ENCODE data around the gene TWIST2.

TWIST2 gene

DNA sequence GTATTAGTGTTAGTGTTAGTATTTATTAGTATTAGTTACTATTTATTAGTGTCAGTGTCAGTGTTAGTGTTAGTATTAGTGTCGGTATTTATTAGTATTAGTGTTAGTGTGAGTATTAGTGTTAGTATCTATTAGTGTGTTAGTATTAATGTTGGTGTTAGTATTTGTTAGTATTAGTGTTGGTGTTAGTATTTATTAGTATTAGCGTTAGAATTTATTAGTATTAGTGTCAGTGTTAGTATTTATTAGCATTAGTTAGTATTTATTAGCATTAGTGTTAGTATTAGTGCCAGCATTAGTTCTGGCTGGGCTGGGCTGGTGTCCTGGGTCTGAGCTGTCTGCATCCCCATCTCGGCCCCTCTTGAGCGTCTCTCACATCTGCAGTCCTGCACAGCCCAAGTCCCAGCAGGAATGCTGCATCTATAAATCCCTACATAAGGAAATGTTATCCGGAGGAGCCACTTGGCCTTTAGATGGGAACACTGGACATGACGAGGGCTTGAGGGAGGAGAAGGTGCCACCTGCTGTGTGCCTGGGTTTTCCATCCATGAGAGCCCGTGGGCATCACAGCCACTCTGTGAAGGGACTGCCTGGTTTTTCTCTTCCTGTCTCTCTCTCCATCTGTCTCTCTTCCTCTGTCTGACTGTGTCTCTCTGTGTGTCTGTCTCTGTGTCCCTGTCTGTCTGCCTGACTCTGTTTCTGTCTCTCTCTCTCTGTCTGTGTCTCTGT lies 33.6 kb downstream of the TWIST2 start:
- Mint-ChIP-seq H3K27ac (no peak overlapping the region), H3K9me3 (ENCODE audit: low read depth) (peaks cover 4% of the 10 kb centered on the region), H3K4me1 (ENCODE audit: low read depth) (no peaks in the 10 kb centered on the region), H3K36me3 (no peaks in the 10 kb centered on the region), H3K27me3 (peaks cover 10% of the 10 kb centered on the region), H3K4me3 (no peak overlapping the region)

DNA sequence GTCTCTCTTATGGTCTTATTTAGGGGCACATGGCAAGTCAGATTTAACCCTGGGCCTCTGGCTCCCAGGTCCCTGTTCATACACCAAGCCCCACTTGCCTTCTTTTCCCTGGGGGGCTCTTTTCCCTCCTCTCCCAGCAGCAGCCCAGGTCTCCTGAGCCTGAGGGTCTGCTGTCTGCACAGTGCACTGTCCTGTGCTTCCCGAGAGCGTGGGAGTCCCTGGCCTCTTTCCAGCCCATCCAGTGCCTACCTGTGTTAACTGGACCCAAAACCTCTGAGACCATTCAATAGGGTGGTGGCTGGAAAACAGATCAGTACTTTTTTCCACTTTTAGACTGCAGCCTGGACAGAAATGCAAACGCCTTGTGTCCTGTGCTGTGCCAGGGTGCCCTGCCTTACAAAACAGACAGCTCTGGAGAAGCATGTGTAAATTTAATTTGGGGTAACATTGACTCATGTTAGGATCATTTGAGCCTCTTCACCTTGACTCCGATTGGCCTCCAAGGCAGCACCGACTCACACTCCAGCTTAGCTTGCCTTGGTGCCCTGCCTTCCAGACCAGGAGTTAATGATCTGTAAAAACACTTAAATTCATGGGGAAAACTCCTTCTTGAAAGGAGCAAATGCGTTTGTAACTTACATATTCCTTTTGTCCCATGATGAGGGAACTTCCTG lies 34.3 kb downstream of the TWIST2 start:
- H3K27me3 Mint-ChIP-seq, result peaks cover 9% of the 10 kb centered on the region
- no peak overlapping the region for H3K4me3 Mint-ChIP-seq
- H3K9me3 Mint-ChIP-seq (ENCODE audit: low read depth), result peaks cover 2% of the 10 kb centered on the region
- no peaks in the 10 kb centered on the region for H3K36me3 Mint-ChIP-seq
- H3K4me1 Mint-ChIP-seq (ENCODE audit: low read depth), result no peaks in the 10 kb centered on the region
- H3K27ac Mint-ChIP-seq, result no peak overlapping the region

DNA sequence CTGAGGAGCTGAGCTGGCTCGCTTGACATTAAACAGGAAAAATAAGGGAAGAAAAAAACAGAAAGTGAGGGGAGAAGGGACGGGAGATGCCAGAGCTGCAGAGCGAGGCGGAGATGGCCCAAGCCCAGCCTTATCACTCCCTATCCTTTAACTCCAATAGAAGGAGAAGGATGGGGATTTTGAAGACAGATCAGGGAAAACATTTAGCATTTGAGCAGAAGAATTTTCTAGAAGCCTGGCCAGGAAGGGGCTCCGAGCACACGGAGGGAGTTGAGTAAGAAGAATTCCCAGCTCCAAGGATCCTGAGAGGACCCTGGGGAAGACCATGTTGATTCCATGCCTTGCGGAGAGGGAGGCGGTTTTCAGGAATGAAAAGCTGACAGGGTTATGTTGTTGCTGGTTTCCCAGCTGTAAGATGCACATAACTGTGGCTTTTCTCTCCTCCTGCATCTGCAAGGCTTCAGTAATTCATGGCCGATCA lies 35.6 kb downstream of the TWIST2 start:
- no peaks in the 10 kb centered on the region for H3K4me1 Mint-ChIP-seq (ENCODE audit: low read depth)
- no peaks in the 10 kb centered on the region for H3K9me3 Mint-ChIP-seq (ENCODE audit: low read depth)
- H3K27ac Mint-ChIP-seq, result no peak overlapping the region
- no peaks in the 10 kb centered on the region for H3K36me3 Mint-ChIP-seq
- peaks cover 8% of the 10 kb centered on the region for H3K27me3 Mint-ChIP-seq
- no peak overlapping the region for H3K4me3 Mint-ChIP-seq

DNA sequence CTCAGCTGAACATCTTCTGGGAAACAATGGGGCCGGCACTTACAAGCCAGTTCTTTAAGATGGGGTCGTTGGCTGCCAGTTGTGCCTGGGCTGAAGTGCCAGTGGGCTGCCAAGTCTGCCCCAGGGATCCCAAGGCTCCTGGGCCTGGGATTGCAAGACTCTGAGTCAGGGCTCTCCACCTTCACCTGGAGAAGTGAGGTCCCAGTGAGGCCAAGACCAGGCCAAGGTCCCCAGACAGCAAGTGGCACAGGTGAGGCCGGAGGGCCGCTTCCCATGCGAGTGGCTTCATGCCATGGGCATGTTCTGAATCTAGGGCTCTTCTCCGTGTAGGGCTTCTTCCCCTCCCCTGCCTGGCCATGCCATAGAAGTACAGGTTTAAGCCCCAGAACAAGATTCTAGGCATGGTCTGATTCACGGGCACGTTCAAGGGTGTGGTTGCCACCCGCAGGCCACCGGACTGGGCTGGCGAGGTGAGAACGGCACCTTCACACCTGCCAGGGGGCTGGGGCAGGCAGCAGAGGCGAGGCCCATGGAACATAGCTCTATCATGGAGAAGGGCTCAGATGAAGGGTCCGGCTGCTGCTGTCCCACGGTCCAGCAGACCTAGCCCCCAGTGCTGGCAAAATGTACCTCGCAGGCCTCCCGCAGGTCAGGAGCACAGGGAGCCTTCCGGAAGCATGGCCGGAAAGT lies 36.4 kb downstream of the TWIST2 start:
- H3K4me1 Mint-ChIP-seq (ENCODE audit: low read depth), result no peaks in the 10 kb centered on the region
- no peak overlapping the region for H3K27ac Mint-ChIP-seq
- H3K9me3 Mint-ChIP-seq (ENCODE audit: low read depth), result no peaks in the 10 kb centered on the region
- no peaks in the 10 kb centered on the region for H3K36me3 Mint-ChIP-seq
- peaks cover 8% of the 10 kb centered on the region for H3K27me3 Mint-ChIP-seq
- no peak overlapping the region for H3K4me3 Mint-ChIP-seq

DNA sequence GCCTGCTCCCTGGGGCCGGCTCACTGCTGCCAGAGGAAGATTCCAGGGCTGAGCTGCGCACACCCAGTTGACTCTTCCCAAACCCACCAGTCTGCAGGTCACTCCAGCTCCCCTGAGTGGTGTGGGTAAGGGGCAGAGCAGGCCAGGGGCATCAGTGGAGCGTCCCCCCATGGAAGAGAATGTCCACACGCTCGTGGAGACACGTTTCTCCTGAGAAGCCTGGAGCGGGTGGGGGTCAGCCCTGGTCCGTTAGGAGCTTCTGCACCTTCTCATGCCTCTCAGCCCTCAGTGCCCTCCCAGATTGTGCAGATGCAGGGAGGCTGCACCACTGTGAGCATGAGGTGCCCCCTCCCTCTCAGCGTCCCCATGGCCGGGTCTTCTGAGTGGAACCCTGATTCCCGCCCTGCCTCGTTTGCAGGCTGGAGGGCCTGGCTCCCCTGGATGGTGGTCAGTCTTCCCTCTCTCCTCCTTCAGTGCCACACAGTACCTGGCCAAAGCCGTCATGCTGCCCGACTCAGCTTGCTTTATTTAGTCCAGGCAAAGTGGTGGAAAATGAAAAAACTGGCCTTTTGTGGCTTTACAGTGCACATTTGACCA lies 37.0 kb downstream of the TWIST2 start:
- Mint-ChIP-seq H3K36me3 (no peaks in the 10 kb centered on the region), H3K27me3 (peaks cover 8% of the 10 kb centered on the region), H3K4me1 (ENCODE audit: low read depth) (no peaks in the 10 kb centered on the region), H3K27ac (no peak overlapping the region), H3K4me3 (no peak overlapping the region), H3K9me3 (ENCODE audit: low read depth) (no peaks in the 10 kb centered on the region)

DNA sequence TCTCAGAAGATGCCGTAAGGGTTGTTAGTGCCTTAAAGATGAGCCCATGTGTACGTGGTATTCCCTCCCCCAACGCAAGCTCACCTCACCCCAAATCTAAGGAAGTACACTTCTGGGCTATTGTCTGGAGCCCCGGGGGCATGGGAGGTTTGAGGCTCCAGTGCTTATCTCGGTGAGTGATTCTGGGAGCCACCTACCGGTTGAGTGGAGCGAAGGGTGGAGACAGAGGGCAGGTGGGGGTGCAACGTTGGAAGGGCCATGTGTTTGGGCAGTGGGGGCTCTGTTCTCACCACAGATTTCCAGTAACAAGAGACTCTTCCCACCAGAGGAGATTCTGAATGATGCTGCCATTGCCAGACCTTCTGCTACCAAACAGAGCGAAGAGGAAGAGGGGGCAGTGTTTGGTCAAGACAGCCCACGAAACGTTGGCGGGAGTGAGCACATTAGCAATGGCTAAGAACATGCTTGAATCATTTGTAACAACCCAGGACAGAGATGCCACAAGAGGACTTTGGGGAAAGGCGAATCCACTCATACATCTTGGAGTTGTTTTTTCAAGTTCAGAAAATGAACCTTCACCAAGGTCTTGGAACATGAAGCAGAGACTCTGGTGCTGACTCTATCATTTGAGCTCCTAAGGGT lies 38.7 kb downstream of the TWIST2 start:
- Mint-ChIP-seq H3K4me1 (ENCODE audit: low read depth) (no peaks in the 10 kb centered on the region), H3K27me3 (peaks cover 8% of the 10 kb centered on the region), H3K36me3 (no peaks in the 10 kb centered on the region), H3K9me3 (ENCODE audit: low read depth) (no peaks in the 10 kb centered on the region), H3K4me3 (no peak overlapping the region), H3K27ac (no peak overlapping the region)

DNA sequence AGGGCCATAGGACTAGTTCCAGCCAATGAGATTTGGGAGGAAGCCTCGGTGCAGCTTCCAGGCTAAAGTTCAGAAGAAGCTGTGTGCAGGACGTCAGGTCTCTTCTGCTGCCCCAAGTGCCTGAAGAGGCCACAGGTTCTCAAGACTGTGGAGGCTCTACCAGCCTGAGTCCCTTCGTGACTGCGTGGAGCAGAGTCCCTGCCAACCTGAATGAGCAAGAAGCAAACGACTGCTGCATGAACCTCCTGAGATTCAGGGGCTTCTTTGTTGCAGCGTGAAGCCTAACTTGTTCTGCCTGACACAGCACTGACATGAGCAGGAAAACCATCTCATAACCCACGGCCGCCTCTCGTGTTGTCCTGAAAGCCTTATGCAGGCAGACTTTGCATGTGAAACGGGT lies 39.7 kb downstream of the TWIST2 start:
- H3K36me3 Mint-ChIP-seq, result no peaks in the 10 kb centered on the region
- no peaks in the 10 kb centered on the region for H3K4me1 Mint-ChIP-seq (ENCODE audit: low read depth)
- peaks cover 6% of the 10 kb centered on the region for H3K27me3 Mint-ChIP-seq
- no peak overlapping the region for H3K4me3 Mint-ChIP-seq
- no peaks in the 10 kb centered on the region for H3K9me3 Mint-ChIP-seq (ENCODE audit: low read depth)
- no peak overlapping the region for H3K27ac Mint-ChIP-seq

DNA sequence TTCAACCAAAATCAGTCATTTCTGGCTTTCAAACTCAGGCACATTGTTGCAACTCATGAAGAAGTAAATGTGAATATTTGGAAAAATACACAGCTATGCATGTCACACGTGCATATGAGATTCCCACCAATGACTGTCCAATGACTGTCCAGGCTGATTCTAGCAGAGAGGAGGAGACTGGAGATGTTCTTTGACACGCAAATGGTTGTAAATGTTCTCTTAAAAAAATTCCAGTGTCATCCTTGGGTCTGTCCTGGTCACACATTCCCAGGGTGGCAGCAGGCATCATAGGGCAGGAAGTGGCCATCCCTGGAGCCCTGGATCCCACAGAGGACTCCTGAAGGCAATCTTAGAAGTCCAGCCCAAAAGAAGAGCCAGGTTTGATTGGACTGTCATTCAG lies 40.9 kb downstream of the TWIST2 start:
- Mint-ChIP-seq H3K4me1 (ENCODE audit: low read depth) (no peaks in the 10 kb centered on the region), H3K27ac (no peak overlapping the region), H3K36me3 (no peaks in the 10 kb centered on the region), H3K4me3 (no peak overlapping the region), H3K9me3 (ENCODE audit: low read depth) (no peaks in the 10 kb centered on the region), H3K27me3 (peaks cover 6% of the 10 kb centered on the region)

DNA sequence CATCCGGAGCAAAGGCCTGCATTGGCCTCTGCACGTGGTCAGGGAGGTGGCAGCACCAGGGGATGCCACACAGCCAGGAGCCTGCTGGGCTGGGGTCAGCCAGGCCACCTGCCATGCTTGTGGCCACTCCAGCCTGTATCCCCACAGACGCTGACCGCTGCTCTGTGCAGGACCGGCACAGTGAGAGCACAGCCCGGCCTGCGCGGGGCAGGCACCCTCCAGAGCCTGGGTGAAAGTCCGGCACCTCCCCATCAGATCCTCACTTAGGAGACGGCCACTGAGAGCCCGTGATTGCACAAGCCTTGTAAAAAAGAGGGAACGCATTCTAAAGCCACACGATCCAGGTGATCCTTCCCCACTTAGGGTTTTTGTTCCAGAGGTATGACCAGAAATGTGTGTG lies 42.2 kb downstream of the TWIST2 start:
- Mint-ChIP-seq H3K9me3 (ENCODE audit: low read depth) (no peaks in the 10 kb centered on the region), H3K4me3 (no peak overlapping the region), H3K36me3 (no peaks in the 10 kb centered on the region), H3K27me3 (peaks cover 5% of the 10 kb centered on the region), H3K4me1 (ENCODE audit: low read depth) (no peaks in the 10 kb centered on the region), H3K27ac (no peak overlapping the region)

DNA sequence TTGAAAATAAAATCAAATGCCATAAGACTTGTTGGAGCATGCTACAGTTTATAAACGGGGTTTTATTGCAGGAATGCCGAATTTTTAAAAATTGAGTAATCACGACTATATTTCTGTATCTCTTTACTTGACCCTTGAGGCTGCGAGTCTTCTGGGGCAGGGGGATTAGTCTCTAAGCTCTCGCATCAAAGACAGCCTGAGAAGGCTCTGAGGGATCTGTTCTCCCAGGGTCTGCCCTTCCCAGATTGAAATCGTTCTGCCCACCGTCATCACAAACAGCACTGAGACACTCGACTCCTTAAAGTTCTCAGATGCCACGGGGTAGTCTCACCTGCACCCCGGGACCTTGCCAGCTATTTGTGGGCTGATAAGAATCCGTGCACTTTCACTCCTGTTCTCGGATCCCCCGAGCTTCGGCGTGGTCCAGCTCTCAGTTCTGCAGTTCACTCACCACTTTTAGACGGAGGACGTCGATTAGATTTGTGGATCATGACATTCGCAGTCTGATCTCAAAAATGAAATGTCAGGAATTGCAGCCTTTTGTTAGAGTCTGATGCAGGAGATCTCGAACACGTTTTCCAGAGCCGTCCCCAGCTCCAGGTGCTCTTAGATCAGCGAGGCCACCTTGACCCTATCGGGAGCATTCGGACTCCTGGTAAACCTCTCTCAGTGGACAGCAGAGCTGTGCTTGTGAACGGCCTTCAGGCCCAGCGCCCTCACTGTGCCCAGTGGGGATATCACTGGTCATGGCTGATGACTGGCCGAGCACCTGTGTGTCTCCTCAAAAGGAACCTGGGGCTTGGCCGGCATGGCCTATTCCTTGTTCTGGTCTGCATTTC lies 43.0 kb downstream of the TWIST2 start:
- Mint-ChIP-seq H3K4me1 (ENCODE audit: low read depth) (no peaks in the 10 kb centered on the region), H3K4me3 (no peak overlapping the region), H3K27ac (no peak overlapping the region), H3K36me3 (no peaks in the 10 kb centered on the region), H3K9me3 (ENCODE audit: low read depth) (no peaks in the 10 kb centered on the region), H3K27me3 (peaks cover 2% of the 10 kb centered on the region)

DNA sequence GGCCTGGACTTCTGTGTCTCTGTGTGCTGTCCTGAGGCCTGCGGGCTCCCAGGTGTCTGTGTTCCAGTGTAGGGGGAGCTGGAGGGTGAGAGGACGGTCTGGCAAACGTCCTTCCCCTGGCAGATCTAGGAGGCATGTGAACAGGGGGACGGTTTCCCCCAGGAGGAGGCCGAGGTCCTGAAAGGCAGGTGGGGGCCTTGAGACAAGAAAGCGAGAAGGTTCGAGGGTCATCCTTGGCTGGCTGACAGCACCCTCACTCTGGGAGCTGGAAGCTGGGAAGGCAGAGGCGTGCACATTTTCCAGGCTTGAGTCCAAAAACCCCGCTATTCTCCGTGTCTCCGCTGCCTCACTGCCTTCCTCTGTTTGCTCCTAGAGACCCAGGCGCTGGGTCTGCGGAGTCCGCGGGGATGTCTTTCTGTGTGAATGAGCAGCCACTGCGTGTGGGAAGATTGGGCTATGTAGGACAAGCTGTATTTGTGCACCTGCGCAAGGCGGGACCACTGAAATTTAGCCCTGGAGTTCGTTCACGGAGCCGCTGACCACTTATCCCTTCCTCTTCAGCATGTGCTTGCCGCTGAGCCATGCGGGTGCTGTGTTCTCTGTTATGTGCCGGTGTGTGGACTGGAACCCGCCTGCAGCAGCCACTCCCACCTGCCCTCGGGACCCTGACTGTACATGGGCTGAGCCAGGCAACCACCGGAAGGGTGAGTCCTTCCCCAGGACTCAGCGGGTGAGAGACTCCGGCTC lies 43.7 kb downstream of the TWIST2 start:
- Mint-ChIP-seq H3K4me1 (ENCODE audit: low read depth) (no peaks in the 10 kb centered on the region), H3K9me3 (ENCODE audit: low read depth) (no peaks in the 10 kb centered on the region), H3K4me3 (no peak overlapping the region), H3K36me3 (no peaks in the 10 kb centered on the region), H3K27ac (no peak overlapping the region), H3K27me3 (peaks cover 2% of the 10 kb centered on the region)

DNA sequence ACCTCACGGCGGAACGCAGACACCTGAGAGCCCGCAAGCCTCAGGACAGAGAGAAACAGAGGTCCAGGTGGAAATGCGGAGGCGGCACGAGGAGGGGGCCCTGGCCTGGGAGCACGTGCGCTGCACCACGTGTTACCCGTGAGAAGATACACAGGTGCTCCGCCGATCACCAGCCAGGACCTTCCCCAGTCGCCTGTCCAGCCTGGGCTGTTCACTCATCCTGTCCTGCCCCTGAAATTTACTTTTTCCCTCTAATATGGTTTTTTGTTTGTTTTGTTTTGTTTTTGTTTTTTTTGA lies 44.3 kb downstream of the TWIST2 start:
- Mint-ChIP-seq H3K27ac (no peak overlapping the region), H3K4me3 (no peak overlapping the region), H3K9me3 (ENCODE audit: low read depth) (no peaks in the 10 kb centered on the region), H3K4me1 (ENCODE audit: low read depth) (no peaks in the 10 kb centered on the region), H3K27me3 (peaks cover 3% of the 10 kb centered on the region), H3K36me3 (no peaks in the 10 kb centered on the region)

DNA sequence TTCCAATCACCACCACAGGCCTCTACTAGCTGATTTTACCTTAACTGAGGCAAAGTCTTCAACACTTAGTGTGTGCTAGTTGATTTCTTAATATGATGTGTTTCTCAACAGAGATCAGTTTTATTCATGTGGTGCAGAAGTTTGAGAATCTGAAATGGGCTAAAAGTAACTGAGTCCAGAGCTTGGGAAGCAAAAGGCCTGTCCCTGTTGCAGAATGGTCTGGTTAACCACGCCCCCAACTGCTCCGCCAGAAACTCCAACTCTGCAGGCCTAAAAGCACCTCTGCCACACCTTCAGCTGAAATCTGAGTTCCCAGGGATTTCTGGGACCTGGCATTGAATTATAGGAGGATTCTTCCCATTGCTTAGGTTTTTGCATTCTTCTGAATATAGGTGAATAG lies 44.9 kb downstream of the TWIST2 start:
- H3K27me3 Mint-ChIP-seq, result peaks cover 2% of the 10 kb centered on the region
- no peaks in the 10 kb centered on the region for H3K4me1 Mint-ChIP-seq (ENCODE audit: low read depth)
- H3K9me3 Mint-ChIP-seq (ENCODE audit: low read depth), result no peaks in the 10 kb centered on the region
- H3K27ac Mint-ChIP-seq, result no peak overlapping the region
- H3K4me3 Mint-ChIP-seq, result no peak overlapping the region
- H3K36me3 Mint-ChIP-seq, result no peaks in the 10 kb centered on the region

All from activated naive CD8-positive, alpha-beta T cell (primary cell).